Lung (tissue), 16 donors: Measurements from ENCODE around the gene SCYGR8. TPM values are rescaled to one million over a fixed set of nuclear protein-coding genes. Genes with fewer than 3 reads are reported as not detected.

Experiments
- ATAC-seq: fragments of 200-7000 bp; cut with Tn5 transposase; one replicate; pipeline ENCODE4 v1.9.1; 2020; ENCODE audit warnings: moderate number of reproducible peaks; ENCODE audit not compliant: insufficient read depth, low FRiP score
- DNase-seq, 3 donors: peaks; one replicate each; pipeline ENCODE4 v3.0.0-alpha.2; 2013 to 2017
- H3K27ac ChIP-seq, 2 donors: one replicate each; pipeline ENCODE4 v1.5.1; 2013; ENCODE audit warnings: mild to moderate bottlenecking in 2 of 2, moderate library complexity in 2 of 2, control low read depth in 1 of 2, inconsistent platforms in 1 of 2, low read depth in 1 of 2, low read length in 1 of 2
- H3K27me3 ChIP-seq, 3 donors: one replicate each; pipeline ENCODE4 v1.5.1; 2013; ENCODE audit warnings: low read length in 2 of 3; ENCODE audit not compliant: control insufficient read depth in 3 of 3, insufficient read depth in 3 of 3
- H3K36me3 ChIP-seq, 4 donors: one replicate each; pipeline ENCODE4 v1.5.1; 2013; ENCODE audit warnings: low read length in 4 of 4, mild to moderate bottlenecking in 1 of 4, moderate library complexity in 1 of 4; ENCODE audit not compliant: control insufficient read depth in 4 of 4, insufficient read depth in 4 of 4
- H3K4me1 ChIP-seq, 5 donors: one replicate each; pipeline ENCODE4 v1.5.1; 2013; ENCODE audit warnings: low read length in 5 of 5, mild to moderate bottlenecking in 2 of 5, moderate library complexity in 1 of 5; ENCODE audit not compliant: control insufficient read depth in 5 of 5, insufficient read depth in 5 of 5
- H3K4me3 ChIP-seq: one replicate; pipeline ENCODE4 v1.5.1; 2013; ENCODE audit warnings: mild to moderate bottlenecking, control low read depth, moderate library complexity
- H3K9ac ChIP-seq, 2 donors: one replicate each; pipeline ENCODE4 v1.5.1; 2013; ENCODE audit warnings: low read length in 2 of 2, control low read depth in 1 of 2; ENCODE audit not compliant: insufficient read depth in 1 of 2
- H3K9me3 ChIP-seq, 4 donors: one replicate each; pipeline ENCODE4 v1.5.1; 2013; ENCODE audit warnings: low read length in 3 of 4, mild to moderate bottlenecking in 1 of 4, moderate library complexity in 1 of 4; ENCODE audit not compliant: control insufficient read depth in 4 of 4, insufficient read depth in 3 of 4
- CTCF ChIP-seq: IDR thresholded peaks from 2 replicates; pipeline ENCODE4 v1.5.1; 2012; ENCODE audit warnings: mild to moderate bottlenecking; ENCODE audit errors: control extremely low read depth, extremely low read depth
- WGBS, 2 donors: extraction: QIAGEN DNeasy Blood & Tissue Kit; methylation state at CpG; one replicate each; pipeline ENCODE4 v1.1.7; 2013; 5-methylcytosine and 5-hydroxymethylcytosine counted together
- long read RNA-seq, 5 donors: transcript quantifications; one replicate each; lab custom pipeline, GENCODE V29; 2026
- polyA plus RNA-seq, 2 donors: library from polyadenylated mRNA; stranded (reverse); fragments of 200-250 nt; gene quantifications; one replicate each; pipeline ENCODE4 v1.2.1, GENCODE V29; 2013
- total RNA-seq, 2 donors: library from RNA; depleted of rRNA in 1 of 2; stranded (reverse); fragments of >200 nt in 1 of 2; gene quantifications; one replicate each; pipeline ENCODE4 v1.2.1, GENCODE V29; 2014 to 2021
- donor health status: control.
- donor health status: control.
- donor health status: Bipolar disorder and iron deficiency.
- donor health status: healthy.
- donor health status: DM: yes; HTN: yes; CAD: no.

The SCYGR8 gene
- total RNA-seq, result not detected
- not detected for polyA plus RNA-seq
- long read RNA-seq, donor 1, result 0 reads
- long read RNA-seq, donor 2, result 0 reads
- long read RNA-seq, donor 3, result 0 reads
- long read RNA-seq, donor 4, result 0 reads
- long read RNA-seq, donor 5, result 0 reads

- Histone ChIP-seq H3K27ac (no peak within 1 kb of the TSS), H3K27me3 (no peaks in the 10 kb centered on the region), H3K9ac (no peak within 1 kb of the TSS), H3K36me3 (no peaks in the 10 kb centered on the region), H3K4me3 (no peak within 1 kb of the TSS), H3K4me1 (no peaks in the 10 kb centered on the region), H3K9me3 (no peaks in the 10 kb centered on the region)
- WGBS, 2 donors, result 96 to 97% methylated on average over 5 of the region's 9 CpGs
- ATAC-seq (no peak), DNase-seq (no peak)
- TF ChIP-seq CTCF, result no peak
These were observed at the start of gene SCYGR8 for GRCh38 chr2:227745594-227745993. SCYGR8 (plus strand) TSS chr2:227745894; CDS start chr2:227745894, 0 bp downstream.

- H3K4me1 ChIP-seq, result no peaks in the 10 kb centered on the region
- H3K36me3 ChIP-seq, result no peaks in the 10 kb centered on the region
- H3K9me3 ChIP-seq, result peaks cover 0 to 5% (median 0%) of the 10 kb centered on the region in 4 donors
- H3K27ac ChIP-seq, result no peak overlapping the region
- no peak overlapping the region for H3K9ac ChIP-seq
- ATAC-seq, result no peak
- 48 to 74% methylated on average over 2 of the region's 2 CpGs for WGBS, 2 donors
- no peak overlapping the region for H3K4me3 ChIP-seq
- H3K27me3 ChIP-seq, result no peaks in the 10 kb centered on the region
- no peak for TF ChIP-seq CTCF
- no peak for DNase-seq
These were observed 48.6 kb upstream of the SCYGR8 start for GRCh38 chr2:227696990-227697679.

GRCh38 chr2:227701556-227701955, 44.1 kb upstream of the SCYGR8 start:
- H3K27ac ChIP-seq, result no peak overlapping the region
- DNase-seq (no peak), ATAC-seq (no peak)
- H3K4me1 ChIP-seq, result peaks cover 0 to 7% (median 0%) of the 10 kb centered on the region in 5 donors
- H3K27me3 ChIP-seq, result no peaks in the 10 kb centered on the region
- 73 to 82% methylated on average over 3 of the region's 3 CpGs for WGBS, 2 donors
- no peak overlapping the region for H3K4me3 ChIP-seq
- no peaks in the 10 kb centered on the region for H3K36me3 ChIP-seq
- no peak overlapping the region for H3K9ac ChIP-seq
- no peak for TF ChIP-seq CTCF
- H3K9me3 ChIP-seq, result peaks cover 0 to 5% (median 0%) of the 10 kb centered on the region in 4 donors
